Tibial artery (tissue), 4 donors: ENCODE measurements around the gene KCNK7.
A peak's percentile ranks its signal among the peaks of the same experiment; 100 is the strongest.

Experiments used
- DNase-seq, 2 donors: peaks; one replicate each; pipeline ENCODE4 v3.0.0-alpha.2; 2019
- H3K27ac ChIP-seq, 2 donors: fragments of 200-600 bp; sonication (generic) in 1 of 2; 1 replicate in 1 of 2; 2 replicates in 1 of 2; pipeline ENCODE4 v1.5.1; 2018 to 2019; ENCODE audit warnings: mild to moderate bottlenecking in 1 of 2
- H3K27me3 ChIP-seq, 2 donors: fragments of 200-600 bp; sonication (generic) in 1 of 2; one replicate each; pipeline versions ENCODE4 v1.5.1 to v1.6.0; 2016 to 2019
- H3K36me3 ChIP-seq, 3 donors: fragments of 200-600 bp; sonication (generic) in 2 of 3; one replicate each; pipeline ENCODE4 v1.5.1; 2016 to 2019; ENCODE audit warnings: mild to moderate bottlenecking in 2 of 3
- H3K4me1 ChIP-seq, 4 donors: fragments of 200-600 bp; sonication (generic) in 2 of 4; 1 replicate in 3 of 4; 2 replicates in 1 of 4; pipeline ENCODE4 v1.5.1; 2016 to 2019
- H3K4me3 ChIP-seq, 2 donors: fragments of 200-600 bp; sonication (generic) in 1 of 2; 1 replicate in 1 of 2; 2 replicates in 1 of 2; pipeline ENCODE4 v1.5.1; 2018 to 2019; ENCODE audit warnings: mild to moderate bottlenecking in 2 of 2
- H3K9me3 ChIP-seq, 3 donors: fragments of 200-600 bp; sonication (generic) in 1 of 3; one replicate each; pipeline ENCODE4 v1.5.1; 2016 to 2019
- CTCF ChIP-seq, 2 experiments: fragments of 200-600 bp in 1 of 2; fragments of 450-650 bp in 1 of 2; IDR thresholded peaks; one replicate each; pipeline ENCODE4 v1.5.1; 2017 to 2019; ENCODE audit warnings: antibody characterized with exemption in 2 of 2, mild to moderate bottlenecking in 1 of 2, moderate library complexity in 1 of 2
- intact Hi-C: fragments of 100-400 bp; cut with DNase I; formaldehyde crosslinking; loops from one replicate; pipeline ENCODE4 v1.15.0; 2023; ENCODE audit warnings: low total_unique reads

The KCNK7 gene

GRCh38 chr11:65549096-65549495, 46.5 kb downstream of the KCNK7 start:
- no peak overlapping the region for H3K4me3 ChIP-seq
- H3K27me3 ChIP-seq, result no peaks in the 10 kb centered on the region
- H3K9me3 ChIP-seq, result no peaks in the 10 kb centered on the region
- H3K4me1 ChIP-seq, result peaks cover 0 to 14% (median 9%) of the 10 kb centered on the region in 4 donors
- peaks cover 0 to 95% (median 54%) of the 10 kb centered on the region in 3 donors for H3K36me3 ChIP-seq
- DNase-seq, result no peak
- intact Hi-C loops, result no loop called here
- TF ChIP-seq CTCF (IDR thresholded peaks at IDR 0.05), result no peak
- no peak overlapping the region for H3K27ac ChIP-seq

GRCh38 chr11:65548395-65548794, 47.2 kb downstream of the KCNK7 start:
- Histone ChIP-seq H3K27ac (no peak overlapping the region), H3K9me3 (no peaks in the 10 kb centered on the region), H3K4me3 (no peak overlapping the region), H3K27me3 (no peaks in the 10 kb centered on the region), H3K36me3 (peaks cover 0 to 95% (median 53%) of the 10 kb centered on the region in 3 donors), H3K4me1 (peaks cover 0 to 7% (median 4%) of the 10 kb centered on the region in 4 donors)
- DNase-seq, result no peak
- no peak for TF ChIP-seq CTCF (IDR thresholded peaks at IDR 0.05)
- intact Hi-C loops, result no loop called here

GRCh38 chr11:65547446-65548125, 48.0 kb downstream of the KCNK7 start:
- H3K27me3 ChIP-seq, result no peaks in the 10 kb centered on the region
- peaks cover 0 to 95% (median 45%) of the 10 kb centered on the region in 3 donors for H3K36me3 ChIP-seq
- intact Hi-C loops, result no loop called here
- H3K4me3 ChIP-seq, result no peak overlapping the region
- no peak for TF ChIP-seq CTCF (IDR thresholded peaks at IDR 0.05)
- H3K9me3 ChIP-seq, result no peaks in the 10 kb centered on the region
- H3K4me1 ChIP-seq, result peaks cover 0 to 5% (median 2%) of the 10 kb centered on the region in 4 donors
- H3K27ac ChIP-seq, result no peak overlapping the region
- DNase-seq, result no peak

- peak; percentile 77 to 86 for DNase-seq
- Histone ChIP-seq H3K27ac (peak overlapping the region; percentile 32 to 48), H3K27me3 (no peaks in the 10 kb centered on the region), H3K4me1 (peaks cover 0 to 12% (median 6%) of the 10 kb centered on the region in 4 donors), H3K36me3 (peaks cover 0 to 84% (median 36%) of the 10 kb centered on the region in 3 donors), H3K9me3 (no peaks in the 10 kb centered on the region), H3K4me3 (peak overlapping the region in 1 of 2 donors; percentile 26)
- intact Hi-C loops, result no loop called here
- no peak for TF ChIP-seq CTCF (IDR thresholded peaks at IDR 0.05)
Observed at GRCh38 chr11:65546217-65546958, 49.2 kb downstream of the KCNK7 start.

GRCh38 chr11:65545853-65546216, 49.8 kb downstream of the KCNK7 start:
- intact Hi-C loops, result no loop called here
- no peak for DNase-seq
- H3K4me1 ChIP-seq, result peaks cover 0 to 17% (median 12%) of the 10 kb centered on the region in 4 donors
- H3K36me3 ChIP-seq, result peaks cover 0 to 79% (median 30%) of the 10 kb centered on the region in 3 donors
- no peaks in the 10 kb centered on the region for H3K27me3 ChIP-seq
- H3K9me3 ChIP-seq, result no peaks in the 10 kb centered on the region
- H3K4me3 ChIP-seq, result no peak overlapping the region
- peak overlapping the region in 1 of 2 donors; percentile 32 for H3K27ac ChIP-seq
- no peak for TF ChIP-seq CTCF (IDR thresholded peaks at IDR 0.05)
